Endodermal cell (in vitro differentiated cells): Measurements from ENCODE around the gene DAND5. TPM values are rescaled to one million over a fixed set of nuclear protein-coding genes. Genes with fewer than 3 reads are reported as not detected.

ENCODE experiments used
- DNase-seq: peaks from one replicate; pipeline ENCODE4 v3.0.0-alpha.2; 2017
- H3K27ac ChIP-seq: 2 replicates; pipeline ENCODE4 v1.5.1; 2013; ENCODE audit warnings: mild to moderate bottlenecking, low read depth, low read length, moderate library complexity
- H3K27me3 ChIP-seq: 2 replicates; pipeline ENCODE4 v1.6.1; 2013; ENCODE audit warnings: mild to moderate bottlenecking, low read length, moderate library complexity; ENCODE audit not compliant: insufficient read depth, control insufficient read depth, poor library complexity, severe bottlenecking
- H3K36me3 ChIP-seq: 2 replicates; pipeline ENCODE4 v1.7.0; 2013; ENCODE audit warnings: mild to moderate bottlenecking, low read length, moderate library complexity; ENCODE audit not compliant: control insufficient read depth, insufficient read depth
- H3K4me1 ChIP-seq: one replicate; pipeline ENCODE4 v1.7.0; 2013; ENCODE audit warnings: low read length; ENCODE audit not compliant: control insufficient read depth, insufficient read depth
- H3K4me3 ChIP-seq: 2 replicates; pipeline ENCODE4 v1.5.1; 2013; ENCODE audit warnings: mild to moderate bottlenecking, low read length, moderate library complexity
- H3K9ac ChIP-seq: 2 replicates; pipeline ENCODE4 v1.6.1; 2013; ENCODE audit warnings: mild to moderate bottlenecking, low read length, moderate library complexity; ENCODE audit not compliant: poor library complexity, severe bottlenecking; ENCODE audit errors: extremely low read depth
- H3K9me3 ChIP-seq: 2 replicates; pipeline ENCODE4 v1.6.1; 2013; ENCODE audit warnings: mild to moderate bottlenecking, low read length, moderate library complexity; ENCODE audit not compliant: control insufficient read depth
- H3K27ac Mint-ChIP-seq: 2 replicates; pipeline ENCODE4 v1.8.0; 2020; ENCODE audit warnings: mixed read lengths
- H3K27me3 Mint-ChIP-seq: 2 replicates; pipeline ENCODE4 v1.8.0; 2021; ENCODE audit warnings: mild to moderate bottlenecking, mixed read lengths; ENCODE audit not compliant: insufficient read depth
- H3K36me3 Mint-ChIP-seq: 2 replicates; pipeline ENCODE4 v1.8.0; 2020; ENCODE audit warnings: low read depth, mixed read lengths
- H3K4me1 Mint-ChIP-seq: 2 replicates; pipeline ENCODE4 v1.8.0; 2020; ENCODE audit warnings: mixed read lengths
- H3K4me3 Mint-ChIP-seq: 2 replicates; pipeline ENCODE4 v1.8.0; 2020; ENCODE audit warnings: mild to moderate bottlenecking, moderate library complexity, mixed read lengths
- H3K9me3 Mint-ChIP-seq: 2 replicates; pipeline ENCODE4 v1.8.0; 2020; ENCODE audit warnings: mild to moderate bottlenecking, mixed read lengths
- CTCF ChIP-seq: fragments of 200-600 bp; sonication (generic); conservative IDR thresholded peaks from 2 replicates; pipeline ENCODE4 v1.5.0; 2021; ENCODE audit warnings: antibody characterized with exemption, mild to moderate bottlenecking
- WGBS, 2 experiments: methylation state at CpG; one replicate each; pipeline versions ENCODE4 v1.1.5 to v1.1.7; 2013; ENCODE audit warnings: missing lambda C conversion rate in 2 of 2, mixed read lengths in 1 of 2; ENCODE audit not compliant: insufficient coverage in 1 of 2, insufficient read length in 1 of 2; 5-methylcytosine and 5-hydroxymethylcytosine counted together
- total RNA-seq, 2 donors: library from RNA; stranded (reverse); fragmentation: NEBNext Ultra II Directional in 1 of 2; extraction: Animal tissue kit (Norgen Biotek cat#: 25700) in 1 of 2; gene quantifications; 2 replicates in 1 of 2; 3 replicates in 1 of 2; pipeline ENCODE4 v1.2.1, GENCODE V29; 2021

DAND5 gene
- total RNA-seq, 2 donors from 2014 or later, result 0.13 to 0.40 TPM

GRCh38 chr19:12991296-12991695, 21.9 kb downstream of the DAND5 start:
- H3K36me3 ChIP-seq, result no peaks in the 10 kb centered on the region
- H3K27ac Mint-ChIP-seq, result no peak overlapping the region
- H3K27me3 Mint-ChIP-seq, result peaks cover 57% of the 10 kb centered on the region

GRCh38 chr19:12992729-12993128, 23.4 kb downstream of the DAND5 start:
- H3K27me3 ChIP-seq, result peaks cover 85% of the 10 kb centered on the region
- no peaks in the 10 kb centered on the region for H3K9me3 ChIP-seq
- Mint-ChIP-seq H3K4me1 (no peaks in the 10 kb centered on the region), H3K4me3 (no peak overlapping the region), H3K27ac (no peak overlapping the region), H3K36me3 (no peaks in the 10 kb centered on the region), H3K9me3 (no peaks in the 10 kb centered on the region), H3K27me3 (peaks cover 70% of the 10 kb centered on the region)
- no peaks in the 10 kb centered on the region for H3K36me3 ChIP-seq
- H3K4me1 ChIP-seq, result no peaks in the 10 kb centered on the region
- TF ChIP-seq CTCF, result no peak
- 77 to 94% methylated on average over 10 to 11 of the region's 11 CpGs for WGBS, 2 experiments
- DNase-seq, result no peak
- H3K27ac ChIP-seq, result no peak overlapping the region
- no peak overlapping the region for H3K9ac ChIP-seq
- H3K4me3 ChIP-seq, result no peak overlapping the region

More at GRCh38 chr19:12991296-12991695, 21.9 kb downstream of the DAND5 start:
- no peak for TF ChIP-seq CTCF
- 90 to 100% methylated on average over 4 to 5 of the region's 5 CpGs for WGBS, 2 experiments
- no peaks in the 10 kb centered on the region for H3K9me3 ChIP-seq
- DNase-seq, result no peak
- no peak overlapping the region for H3K27ac ChIP-seq
- H3K4me3 Mint-ChIP-seq, result no peak overlapping the region
- no peaks in the 10 kb centered on the region for H3K4me1 ChIP-seq
- H3K4me3 ChIP-seq, result no peak overlapping the region
- H3K36me3 Mint-ChIP-seq, result no peaks in the 10 kb centered on the region
- H3K9ac ChIP-seq, result no peak overlapping the region
- peaks cover 85% of the 10 kb centered on the region for H3K27me3 ChIP-seq
- no peaks in the 10 kb centered on the region for H3K4me1 Mint-ChIP-seq
- H3K9me3 Mint-ChIP-seq, result no peaks in the 10 kb centered on the region

GRCh38 chr19:12993562-12993961, 24.2 kb downstream of the DAND5 start:
- no peaks in the 10 kb centered on the region for H3K4me1 Mint-ChIP-seq
- Histone ChIP-seq H3K27ac (no peak overlapping the region), H3K4me1 (no peaks in the 10 kb centered on the region), H3K27me3 (peaks cover 86% of the 10 kb centered on the region), H3K9ac (no peak overlapping the region), H3K4me3 (no peak overlapping the region), H3K36me3 (no peaks in the 10 kb centered on the region), H3K9me3 (no peaks in the 10 kb centered on the region)
- H3K36me3 Mint-ChIP-seq, result no peaks in the 10 kb centered on the region
- peaks cover 78% of the 10 kb centered on the region for H3K27me3 Mint-ChIP-seq
- 65 to 82% methylated on average over 3 to 7 of the region's 7 CpGs for WGBS, 2 experiments
- DNase-seq, result no peak
- TF ChIP-seq CTCF, result no peak
- H3K9me3 Mint-ChIP-seq, result no peaks in the 10 kb centered on the region
- no peak overlapping the region for H3K27ac Mint-ChIP-seq
- H3K4me3 Mint-ChIP-seq, result no peak overlapping the region
